Myocyte (in vitro differentiated cells): ENCODE measurements around the gene P2RY1. TPM values are rescaled to one million over a fixed set of nuclear protein-coding genes. Genes with fewer than 3 reads are reported as not detected.

Experiments
- DNase-seq: peaks from one replicate; pipeline ENCODE4 v3.0.0-alpha.2; 2012; ENCODE audit warnings: low read depth
- polyA plus RNA-seq: library from polyadenylated mRNA; unstranded; fragments of >200 nt; gene quantifications from one replicate; pipeline ENCODE4 v1.2.1, GENCODE V29; 2012; ENCODE audit warnings: missing spikeins
- total RNA-seq: library from RNA; depleted of rRNA; stranded (reverse); fragments of >200 nt; gene quantifications from 2 replicates; pipeline ENCODE4 v1.2.3, GENCODE V29; 2014

The P2RY1 gene, protein sequence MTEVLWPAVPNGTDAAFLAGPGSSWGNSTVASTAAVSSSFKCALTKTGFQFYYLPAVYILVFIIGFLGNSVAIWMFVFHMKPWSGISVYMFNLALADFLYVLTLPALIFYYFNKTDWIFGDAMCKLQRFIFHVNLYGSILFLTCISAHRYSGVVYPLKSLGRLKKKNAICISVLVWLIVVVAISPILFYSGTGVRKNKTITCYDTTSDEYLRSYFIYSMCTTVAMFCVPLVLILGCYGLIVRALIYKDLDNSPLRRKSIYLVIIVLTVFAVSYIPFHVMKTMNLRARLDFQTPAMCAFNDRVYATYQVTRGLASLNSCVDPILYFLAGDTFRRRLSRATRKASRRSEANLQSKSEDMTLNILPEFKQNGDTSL
- total RNA-seq = not detected in 2 replicates
- not detected for polyA plus RNA-seq

DNA sequence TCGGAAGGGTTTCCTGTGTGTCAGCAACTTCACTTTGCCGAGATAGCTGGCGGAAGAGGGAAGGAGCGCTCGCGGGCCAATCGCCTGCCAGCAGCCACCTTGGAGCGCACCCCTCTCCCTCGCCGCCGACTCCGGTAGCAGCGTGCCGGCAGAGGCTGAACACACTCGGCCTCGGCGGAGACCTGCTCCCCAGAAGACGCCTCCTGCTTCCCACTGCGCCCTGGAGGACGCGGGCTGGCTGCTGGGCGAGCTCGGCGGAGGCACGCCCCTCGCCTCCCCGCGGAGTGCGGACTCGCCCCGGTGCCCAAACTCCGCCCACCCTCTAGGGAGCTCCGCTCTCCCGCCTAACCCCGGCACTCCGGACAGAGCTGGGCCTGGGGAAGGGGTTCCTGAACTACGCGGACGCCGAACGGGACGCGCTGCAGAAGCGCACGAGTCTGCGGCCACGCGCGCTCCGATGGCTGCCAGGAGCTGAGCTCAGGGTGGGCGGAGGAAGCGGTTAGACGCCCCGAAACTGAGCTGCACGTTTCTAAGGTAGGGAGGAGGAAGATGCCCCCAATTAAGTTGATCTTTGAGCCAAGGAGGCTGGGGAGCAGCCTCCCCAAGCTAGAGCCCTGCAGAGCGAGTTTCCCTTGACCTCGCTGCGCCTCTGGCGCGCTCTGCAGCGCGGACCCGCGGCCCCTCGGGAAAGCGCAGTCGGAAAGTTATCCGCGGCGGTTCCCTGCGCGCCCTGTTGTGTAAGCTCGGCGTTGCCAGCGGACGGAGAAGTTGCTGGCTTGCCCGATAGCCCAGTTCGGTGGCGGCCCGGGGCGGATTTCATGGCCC is at the start of gene P2RY1:
Gene P2RY1, plus strand, starts transcription at position 356 of the 825 bp plus-strand sequence. CDS start 652 bp downstream, outside the sequence.
- peak; percentile 19 for DNase-seq

DNA sequence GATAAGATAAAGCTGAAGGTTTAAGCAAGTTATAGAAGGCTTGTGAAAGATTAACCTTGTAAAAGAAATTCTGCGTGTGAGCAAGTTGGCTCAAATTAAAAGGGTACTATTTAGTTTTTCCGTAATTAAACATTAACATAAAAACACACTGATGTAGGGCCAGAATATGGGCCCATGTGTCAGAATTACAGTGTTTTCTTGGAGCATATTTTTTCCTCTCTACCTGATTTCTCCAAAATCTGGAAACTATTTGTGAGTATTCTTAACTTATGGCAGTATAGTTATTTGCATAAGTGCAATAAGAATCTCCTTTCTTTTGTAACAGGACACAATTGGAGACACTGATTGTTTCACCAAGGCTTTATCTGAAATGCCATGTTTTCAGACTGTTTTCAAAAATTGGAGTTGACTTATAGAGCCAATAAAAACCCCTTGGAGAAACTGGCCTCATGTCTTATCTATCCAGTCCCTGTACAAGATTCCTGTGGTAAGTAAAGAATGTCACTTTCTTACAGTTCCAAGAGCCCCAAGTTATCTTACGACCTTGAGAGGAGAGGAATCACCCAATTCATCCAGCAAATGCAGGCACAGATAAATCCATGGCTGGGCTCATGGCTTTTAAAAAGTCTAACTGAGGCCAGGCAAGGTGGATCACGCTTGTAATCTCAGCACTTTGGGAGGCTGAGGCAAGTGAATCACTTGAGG is 47.8 kb upstream of the P2RY1 start:
- DNase-seq = no peak

DNA sequence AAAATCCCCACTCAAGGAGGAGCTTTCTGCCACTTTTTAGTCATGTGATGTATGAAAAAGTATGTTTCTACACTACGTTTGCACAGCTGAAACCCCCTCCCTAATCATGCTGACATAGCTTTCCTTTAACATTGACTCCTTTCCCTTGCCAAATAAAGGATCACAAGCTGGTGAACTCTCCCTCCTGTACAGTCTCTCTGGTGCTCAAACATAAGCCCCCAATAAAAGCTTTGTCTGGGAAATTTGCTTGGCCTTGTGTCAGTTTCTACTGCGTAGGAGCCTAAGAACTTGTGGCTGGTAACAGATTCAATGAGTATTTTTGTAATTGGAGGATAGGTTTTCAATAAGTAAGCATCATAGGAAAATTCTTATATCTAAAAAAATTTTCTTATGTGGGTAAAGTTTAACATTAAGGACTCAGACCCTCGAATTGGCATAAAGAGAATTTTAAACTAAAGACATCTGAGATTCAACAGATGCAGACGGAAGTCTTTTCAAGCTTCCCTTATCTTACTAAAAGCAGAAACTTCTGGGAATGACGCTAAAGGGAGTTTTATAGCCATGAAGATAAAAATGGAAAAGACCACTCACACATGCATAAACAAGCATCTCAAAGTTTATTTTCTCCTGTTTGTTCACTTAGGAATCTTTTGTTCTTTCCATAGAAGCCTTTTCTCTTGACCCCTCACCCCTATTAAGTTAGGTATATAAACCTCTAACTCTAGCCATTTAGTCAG is 44.1 kb upstream of the P2RY1 start:
- no peak for DNase-seq

DNA sequence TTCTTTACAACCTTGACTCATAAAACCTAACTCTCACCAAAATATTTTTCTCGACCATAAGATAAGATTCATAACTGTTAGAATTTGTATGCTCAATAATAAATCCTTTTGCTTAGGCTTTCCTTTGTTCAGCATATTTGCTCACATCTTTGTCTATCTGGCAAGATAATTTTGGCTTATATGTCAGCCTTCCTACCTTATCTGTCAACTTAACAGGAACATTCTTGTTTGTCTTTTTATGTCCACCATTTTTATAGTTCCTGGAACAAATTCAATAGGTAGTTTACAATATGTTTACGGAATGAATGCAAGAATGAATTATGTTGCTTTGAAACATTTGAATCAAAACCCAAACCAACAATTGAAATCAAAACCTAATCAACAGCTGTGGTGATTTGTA is 41.0 kb upstream of the P2RY1 start:
- DNase-seq = no peak

DNA sequence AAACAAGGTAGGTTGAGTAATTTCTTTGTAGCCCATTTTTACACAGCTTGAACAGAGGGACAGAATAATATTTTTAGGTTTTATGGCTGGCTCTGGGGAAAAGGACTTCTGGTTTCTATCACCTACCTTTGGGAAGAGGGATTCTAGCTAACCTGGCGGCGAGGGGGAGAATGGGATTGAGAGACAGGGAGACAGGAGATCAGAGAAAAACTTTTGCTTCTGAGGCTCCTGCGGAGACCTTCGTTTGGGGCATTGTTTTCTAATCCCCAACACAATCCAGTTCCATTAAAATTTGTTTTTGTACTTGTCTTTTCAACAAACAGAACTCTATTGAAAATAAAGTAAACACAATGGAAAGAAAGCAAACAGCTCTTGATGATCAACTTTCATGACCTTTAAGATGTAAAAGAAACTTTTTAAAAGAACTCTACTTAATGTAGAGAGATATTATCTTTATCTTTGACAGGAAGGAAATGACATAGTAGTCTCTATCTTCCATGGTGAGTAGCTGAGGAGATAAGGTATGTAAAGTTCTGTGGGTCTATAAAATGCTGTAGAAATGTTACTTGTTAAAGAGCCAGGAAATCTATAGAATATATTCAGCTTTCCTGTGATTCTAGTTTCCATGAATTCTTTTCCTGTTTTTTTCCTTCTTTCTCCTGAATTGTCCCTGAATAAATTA is 37.0 kb upstream of the P2RY1 start:
- DNase-seq = no peak

DNA sequence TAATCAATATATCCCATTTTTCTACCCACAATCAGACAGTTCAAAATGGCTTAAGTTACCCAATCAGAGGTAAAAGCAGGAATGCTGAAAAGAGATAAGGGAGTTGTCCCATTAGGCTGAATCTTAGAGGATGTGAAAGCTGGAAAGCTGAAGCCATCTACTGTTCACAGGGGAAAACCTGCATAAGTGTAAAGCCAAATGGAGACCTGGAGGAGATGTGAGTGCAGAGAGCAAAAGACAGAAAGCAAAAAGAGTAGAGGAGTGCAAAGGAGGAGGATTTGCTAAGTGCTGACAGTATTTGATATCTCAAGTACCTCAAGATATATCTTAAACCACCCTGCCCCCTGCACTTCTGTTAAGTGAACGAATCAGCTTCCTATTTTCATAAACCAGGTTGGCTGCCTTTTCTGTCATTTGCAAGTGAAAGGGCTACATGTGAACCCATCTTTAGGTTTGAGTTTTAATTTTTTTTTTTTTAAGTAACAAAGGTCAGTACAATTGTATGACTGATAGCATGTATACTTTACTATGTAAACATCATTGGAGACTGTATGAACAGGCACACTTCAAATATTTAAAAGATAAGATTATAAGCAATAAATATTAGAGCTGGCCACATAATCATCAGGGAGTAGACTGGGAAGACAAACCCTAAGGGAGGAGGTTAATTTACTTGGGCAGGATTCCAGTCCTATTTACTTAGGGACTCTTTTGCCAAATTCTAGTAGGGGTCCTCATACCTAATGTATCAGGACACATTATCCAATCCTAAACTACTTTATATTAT is 22.8 kb upstream of the P2RY1 start:
- no peak for DNase-seq

DNA sequence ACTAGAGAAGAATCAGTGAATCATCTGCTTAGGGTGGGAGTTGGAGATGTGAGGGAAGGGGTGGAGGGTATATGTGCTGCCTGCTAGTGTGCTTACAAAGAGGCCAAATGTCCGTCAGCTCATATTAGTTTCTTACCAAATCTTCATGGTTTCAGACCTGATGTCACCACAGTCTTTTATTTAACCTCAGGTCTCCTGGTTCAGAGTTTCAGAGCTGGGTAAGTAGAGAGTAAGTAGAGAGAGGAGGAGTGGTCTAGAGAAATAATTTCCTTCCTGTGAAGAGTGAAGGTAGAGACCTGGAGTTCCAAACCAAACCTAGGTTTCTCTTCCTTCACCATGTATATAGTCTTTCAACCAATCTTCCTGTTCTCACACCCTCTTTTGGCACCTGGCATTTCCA is 17.5 kb upstream of the P2RY1 start:
- no peak for DNase-seq

DNA sequence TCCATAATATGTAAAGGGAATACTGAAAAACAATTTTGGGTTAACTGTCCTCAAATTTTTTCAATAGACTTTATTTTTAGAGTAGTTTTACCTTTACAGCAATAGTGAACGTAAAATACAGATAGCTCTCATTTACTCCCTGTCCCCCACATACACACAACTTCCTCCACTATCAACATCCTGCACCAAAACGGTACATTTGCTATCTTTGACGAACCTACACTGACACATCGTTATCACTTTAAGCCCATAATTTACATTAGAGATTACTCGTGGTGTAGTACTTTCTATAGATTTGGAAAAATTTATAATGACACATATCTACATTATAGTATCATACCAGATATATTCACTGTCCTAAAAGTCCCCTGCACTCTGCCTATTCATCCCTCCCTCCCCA is 16.9 kb upstream of the P2RY1 start:
- no peak for DNase-seq

DNA sequence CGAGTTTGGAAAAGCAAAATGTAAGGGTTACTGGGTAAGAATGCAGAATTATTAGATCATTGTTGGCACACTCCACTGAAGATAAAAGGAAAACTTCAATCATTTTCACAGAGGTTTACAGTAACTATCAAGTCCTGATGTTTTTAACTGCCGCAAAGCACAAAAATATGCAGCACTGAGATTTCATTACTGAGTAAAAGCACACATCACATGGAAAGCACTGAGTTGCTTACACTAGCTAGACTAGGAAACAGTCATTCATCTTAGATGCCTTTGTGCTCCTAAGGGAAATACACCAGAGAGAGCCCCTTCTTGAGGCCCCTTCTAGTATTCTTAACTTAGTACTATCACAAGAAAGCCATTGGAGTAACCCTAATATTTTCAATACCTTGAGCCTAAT is 11.8 kb upstream of the P2RY1 start:
- no peak for DNase-seq

DNA sequence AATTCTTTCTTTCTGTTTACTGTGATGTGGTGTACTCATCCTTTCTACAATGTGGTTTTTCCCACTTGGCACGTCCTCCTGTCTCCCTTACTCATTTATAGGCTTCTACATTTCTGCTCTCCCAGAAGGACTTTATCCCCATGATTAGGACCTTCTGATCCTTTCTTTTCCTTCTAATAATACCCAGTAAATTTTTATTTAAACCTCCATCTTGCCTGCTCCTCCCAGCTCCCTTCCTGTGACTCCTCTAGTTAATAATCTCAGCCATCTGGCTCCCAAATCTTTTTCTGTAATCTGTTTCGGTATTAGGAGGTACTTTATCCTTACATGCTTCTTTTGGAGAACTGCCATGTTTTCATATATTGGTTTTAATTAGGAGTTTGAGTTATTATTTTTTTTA is 11.2 kb upstream of the P2RY1 start:
- no peak for DNase-seq

DNA sequence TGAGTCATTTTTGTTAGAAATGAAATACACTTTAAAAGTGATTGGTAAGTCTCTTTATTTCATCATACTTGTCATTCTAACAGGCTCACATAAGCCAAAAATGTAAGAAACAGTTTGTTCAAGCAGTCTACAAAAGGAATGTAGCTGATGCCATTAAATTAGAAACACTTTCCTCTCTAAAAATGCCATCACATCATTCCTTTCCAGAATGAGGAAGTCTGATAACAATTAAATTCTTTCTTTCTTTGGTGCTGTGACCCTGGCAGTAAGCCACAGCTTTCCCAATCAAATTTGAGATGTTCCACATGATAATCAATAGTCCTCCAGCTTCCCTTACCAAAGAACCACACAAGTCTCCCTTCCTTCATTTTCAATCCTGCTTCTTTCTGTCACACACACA is 9.4 kb upstream of the P2RY1 start:
- no peak for DNase-seq

DNA sequence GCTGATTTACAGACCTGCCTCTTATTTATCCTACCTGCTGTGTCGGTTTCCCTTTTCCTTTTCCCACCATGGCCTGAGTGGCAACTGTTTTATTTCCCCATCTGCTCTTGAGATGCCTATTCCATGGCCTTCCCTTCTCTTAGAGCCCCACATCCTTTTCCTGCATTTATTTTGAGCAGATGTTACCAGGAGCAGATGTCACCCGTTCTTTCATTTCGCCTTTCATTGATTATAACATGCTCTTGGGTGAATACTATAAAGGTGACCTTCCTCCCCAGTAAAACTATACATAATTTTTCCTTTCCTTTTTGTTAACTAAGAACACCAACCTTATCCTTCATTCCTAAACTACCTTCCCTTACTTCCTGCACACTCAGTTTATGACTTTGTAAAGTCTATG is 8.5 kb upstream of the P2RY1 start:
- DNase-seq = no peak

DNA sequence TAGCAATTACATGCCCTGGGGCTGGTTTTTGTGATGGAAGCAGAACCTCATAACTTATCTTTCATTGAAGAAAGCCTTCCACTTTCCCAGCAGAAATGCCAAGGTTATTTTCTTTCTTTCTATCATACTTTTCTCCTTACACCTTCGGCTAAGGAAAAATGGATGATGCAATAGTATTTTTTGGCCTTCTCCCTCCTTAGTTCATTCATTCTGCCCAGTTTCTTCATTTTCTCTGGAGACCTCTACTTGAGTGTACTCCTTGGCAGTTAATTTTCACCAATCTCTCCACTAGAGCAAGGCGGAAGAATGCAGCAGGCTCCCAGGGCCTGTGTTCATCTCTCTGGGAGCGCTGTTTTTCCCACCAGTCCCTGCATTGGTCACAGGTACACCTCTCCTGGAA is 7.6 kb upstream of the P2RY1 start:
- no peak for DNase-seq

DNA sequence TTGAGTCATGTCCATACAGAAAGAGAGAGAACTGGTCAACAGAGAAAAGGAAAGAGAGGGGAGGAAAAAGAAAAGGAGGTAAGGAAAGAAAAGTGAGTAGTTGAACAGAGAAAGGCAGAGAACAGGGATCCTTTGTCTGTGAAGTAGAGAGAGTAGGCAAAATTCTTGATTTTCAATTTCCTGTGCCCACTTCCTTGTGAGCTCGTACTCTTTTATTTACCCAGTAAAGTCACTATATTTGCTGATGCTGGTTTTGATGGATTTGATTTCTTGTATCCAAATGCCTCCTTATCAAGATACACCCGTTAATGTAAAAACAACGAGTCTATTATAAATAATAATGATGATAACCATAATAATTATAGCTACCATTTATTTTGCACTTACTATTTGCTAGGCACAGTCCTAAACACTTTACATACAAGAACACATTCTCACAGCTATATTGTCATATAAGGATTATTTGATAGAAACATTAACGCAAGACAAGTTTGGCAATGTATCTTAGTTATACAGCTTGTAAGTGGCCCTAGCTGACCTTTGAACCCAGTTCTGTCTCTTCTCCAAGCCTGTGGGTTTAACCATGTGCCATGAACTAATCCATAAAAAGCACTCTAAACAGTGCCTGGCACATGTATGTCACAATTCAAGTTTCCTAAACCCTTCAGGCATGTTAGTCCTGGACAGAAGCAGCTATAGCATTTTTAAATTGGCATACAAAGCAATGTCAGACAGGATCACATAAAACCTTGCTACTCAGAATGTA is 6.7 kb upstream of the P2RY1 start:
- no peak for DNase-seq

DNA sequence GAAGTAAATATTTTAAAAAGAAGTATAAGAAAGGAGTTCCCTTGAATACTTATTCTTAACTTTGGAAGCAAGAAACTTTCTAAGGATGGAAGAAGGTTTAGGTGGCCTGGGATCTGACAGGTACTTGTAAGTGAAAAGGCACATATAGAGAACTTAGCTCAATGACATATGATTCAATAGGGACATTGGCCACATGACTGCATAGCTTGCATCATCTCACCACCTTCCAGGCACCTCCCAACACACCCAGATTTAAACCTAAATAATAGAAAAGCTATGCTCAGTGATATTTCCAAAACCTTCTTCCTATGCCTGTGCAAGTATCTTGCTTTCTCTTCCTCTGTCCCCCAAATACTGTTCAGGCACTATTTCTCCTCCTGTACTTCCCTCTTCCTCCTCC is 4.7 kb upstream of the P2RY1 start:
- no peak for DNase-seq

DNA sequence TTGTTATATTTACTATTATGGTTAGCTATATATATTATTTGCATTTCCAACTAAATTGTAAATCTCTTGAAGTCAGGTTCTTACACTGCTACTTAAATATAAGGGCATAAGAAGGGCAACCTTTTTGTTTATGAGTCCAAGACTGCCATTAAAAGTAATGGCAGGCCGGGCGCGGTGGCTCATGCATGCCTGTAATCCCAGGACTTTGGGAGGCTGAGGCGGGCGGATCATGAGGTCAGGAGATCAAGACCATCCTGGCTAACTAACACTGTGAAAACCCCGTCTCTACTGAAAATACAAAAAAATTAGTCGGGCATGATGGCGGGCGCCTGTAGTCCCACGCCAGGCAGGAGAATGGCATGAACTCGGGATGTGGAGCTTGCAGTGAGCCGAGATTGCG is 2.9 kb upstream of the P2RY1 start:
- DNase-seq = no peak

DNA sequence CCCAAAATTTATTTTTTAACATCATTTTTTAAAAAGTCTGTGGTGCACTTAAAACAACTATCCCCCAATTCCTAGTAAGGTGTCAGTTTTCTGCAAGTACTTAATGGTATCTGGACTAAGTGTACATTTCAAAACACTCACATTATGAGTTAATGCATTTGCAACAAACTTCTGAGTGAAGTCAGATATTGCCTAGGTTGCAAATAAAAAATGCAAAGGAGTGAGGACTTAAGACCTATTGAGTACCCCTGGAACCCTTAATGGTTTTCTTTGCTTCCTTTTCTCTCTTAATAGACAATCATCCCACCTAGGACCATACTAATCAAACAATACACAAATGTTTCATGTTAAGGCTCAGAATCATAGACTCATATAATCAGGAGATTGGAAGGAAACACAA is 1.8 kb upstream of the P2RY1 start:
- no peak for DNase-seq

DNA sequence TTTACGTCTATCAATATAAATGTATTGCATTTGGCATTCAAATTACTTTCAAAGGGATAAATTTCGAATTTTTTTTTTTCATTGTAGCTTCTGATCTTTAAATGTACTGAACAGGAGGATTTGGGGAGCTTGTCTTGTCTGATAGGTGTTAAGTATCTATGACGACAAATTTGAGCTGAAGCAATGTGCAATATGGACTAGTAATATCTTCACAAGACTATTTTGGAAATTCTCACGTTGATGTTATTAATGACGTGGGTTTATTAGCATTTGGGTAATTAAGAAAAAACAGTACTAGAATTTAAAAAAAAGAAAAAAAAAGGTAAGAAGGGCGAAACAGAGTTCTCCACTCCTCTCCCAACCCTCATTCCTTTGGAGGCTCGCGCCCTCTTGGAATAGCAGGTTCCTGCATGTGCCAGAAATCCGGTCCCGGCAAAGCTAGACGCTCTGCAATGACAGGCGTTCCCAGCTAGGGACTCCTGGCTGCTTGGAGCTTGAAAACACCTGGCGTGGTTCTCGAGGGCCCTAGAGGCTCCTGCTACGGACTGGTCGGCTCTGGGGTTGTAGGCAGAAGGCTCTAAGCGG is 648 bp upstream of the P2RY1 start:
- DNase-seq = no peak

DNA sequence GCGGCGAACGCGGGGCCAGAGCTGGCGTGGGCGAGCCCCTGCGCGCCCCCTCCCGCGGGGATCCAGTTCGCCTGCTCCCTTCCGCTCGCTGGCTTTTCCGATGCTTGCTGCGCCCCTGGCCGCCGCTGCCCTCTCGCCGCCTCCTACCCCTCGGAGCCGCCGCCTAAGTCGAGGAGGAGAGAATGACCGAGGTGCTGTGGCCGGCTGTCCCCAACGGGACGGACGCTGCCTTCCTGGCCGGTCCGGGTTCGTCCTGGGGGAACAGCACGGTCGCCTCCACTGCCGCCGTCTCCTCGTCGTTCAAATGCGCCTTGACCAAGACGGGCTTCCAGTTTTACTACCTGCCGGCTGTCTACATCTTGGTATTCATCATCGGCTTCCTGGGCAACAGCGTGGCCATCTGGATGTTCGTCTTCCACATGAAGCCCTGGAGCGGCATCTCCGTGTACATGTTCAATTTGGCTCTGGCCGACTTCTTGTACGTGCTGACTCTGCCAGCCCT is 721 bp downstream of the P2RY1 start:
- no peak for DNase-seq
